SU-DHL-6 (cell line): ENCODE results near the gene CXXC5.

Source experiments
- H2AFZ ChIP-seq: fragments of 200-600 bp; sonication (generic); 2 replicates; pipeline ENCODE4 v1.6.1; 2014; ENCODE audit warnings: low read depth, mild to moderate bottlenecking, moderate library complexity, mixed read lengths, antibody characterized with exemption, low read length; ENCODE audit not compliant: severe bottlenecking
- H3F3A ChIP-seq: fragments of 200-600 bp; shearing (Covaris generic); 2 replicates; pipeline ENCODE4 v1.6.0; 2016; ENCODE audit warnings: antibody characterized with exemption, mild to moderate bottlenecking; ENCODE audit not compliant: insufficient read depth
- H3K27ac ChIP-seq: fragments of 200-600 bp; sonication (generic); 2 replicates; pipeline ENCODE4 v1.5.1; 2016; ENCODE audit warnings: low read depth, mild to moderate bottlenecking, low read length, moderate library complexity, mixed read lengths
- H3K27me3 ChIP-seq: fragments of 200-600 bp; sonication (generic), shearing (Covaris generic); 2 replicates; pipeline ENCODE4 v1.6.0; 2014; ENCODE audit warnings: mild to moderate bottlenecking, low read length
- H3K36me3 ChIP-seq: fragments of 200-600 bp; sonication (generic); 2 replicates; pipeline ENCODE4 v1.6.1; 2014; ENCODE audit warnings: mild to moderate bottlenecking, low read length, mixed read lengths
- H3K4me2 ChIP-seq: fragments of 300-600, 200-600 bp; shearing (Covaris generic), sonication (generic); 2 replicates; pipeline ENCODE4 v1.6.0; 2014; ENCODE audit warnings: low read length, low read depth, mild to moderate bottlenecking; ENCODE audit not compliant: poor library complexity, severe bottlenecking
- H3K4me3 ChIP-seq: fragments of 200-600 bp; sonication (generic); 2 replicates; pipeline ENCODE4 v1.5.1; 2014; ENCODE audit warnings: antibody characterized with exemption, low read length, mild to moderate bottlenecking, mixed read lengths; ENCODE audit not compliant: insufficient read depth, poor library complexity, severe bottlenecking
- H3K79me2 ChIP-seq: fragments of 200-600 bp; sonication (generic); 2 replicates; pipeline ENCODE4 v1.6.1; 2014; ENCODE audit warnings: mild to moderate bottlenecking, low read length, moderate library complexity; ENCODE audit not compliant: insufficient read depth
- H3K9ac ChIP-seq: fragments of 200-600 bp; sonication (generic); 2 replicates; pipeline ENCODE4 v1.7.0; 2014; ENCODE audit warnings: mild to moderate bottlenecking, low read length
- H3K9me2 ChIP-seq: fragments of 200-600 bp; sonication (generic); replicated peaks from 2 replicates; pipeline ENCODE4 v1.6.1; 2014; ENCODE audit warnings: low read length; ENCODE audit not compliant: insufficient read depth
- H3K9me3 ChIP-seq: fragments of 200-600 bp; sonication (generic); 2 replicates; pipeline ENCODE4 v1.6.1; 2014; ENCODE audit warnings: low read length, mixed read lengths; ENCODE audit not compliant: insufficient read depth
- H4K20me1 ChIP-seq: fragments of 200-600 bp; sonication (generic); 2 replicates; pipeline ENCODE4 v1.6.1; 2014; ENCODE audit warnings: low read depth, mild to moderate bottlenecking, antibody characterized with exemption, low read length, moderate library complexity, mixed read lengths
- CTCF ChIP-seq: fragments of 200-600 bp; sonication (generic); IDR thresholded peaks from one replicate; pipeline ENCODE4 v1.5.1; 2017; ENCODE audit warnings: antibody characterized with exemption, mild to moderate bottlenecking, low read length, moderate library complexity; ENCODE audit not compliant: insufficient read depth, poor library complexity, severe bottlenecking
- EZH2phosphoT487 ChIP-seq: fragments of 200-600 bp; sonication (generic), shearing (Covaris generic); conservative IDR thresholded peaks from 2 replicates; pipeline ENCODE4 v1.6.1; 2018; ENCODE audit warnings: mild to moderate bottlenecking, antibody characterized with exemption, low read length, moderate library complexity, mixed read lengths

CXXC5 gene

GRCh38 chr5:139662617-139663016 is 14.5 kb downstream of the CXXC5 start:
- peak overlapping the region; percentile 5 for H3K4me2 ChIP-seq
- H3K27me3 ChIP-seq = no peaks in the 10 kb centered on the region
- H3K9ac ChIP-seq = peak overlapping the region; percentile 15; the same call in 1 of the 2 replicates
- TF ChIP-seq CTCF = no peak
- no peak for TF ChIP-seq EZH2phosphoT487
- H3K9me3 ChIP-seq = no peaks in the 10 kb centered on the region
- H3K9me2 ChIP-seq = no peaks in the 10 kb centered on the region
- no peaks in the 10 kb centered on the region for H3K36me3 ChIP-seq
- peak overlapping the region; percentile 99 for H3K27ac ChIP-seq
- H2AFZ ChIP-seq = no peak overlapping the region
- peaks cover 24% of the 10 kb centered on the region for H3F3A ChIP-seq
- no peaks in the 10 kb centered on the region; the same call in 1 of the 2 replicates for H4K20me1 ChIP-seq
- no peak overlapping the region for H3K4me3 ChIP-seq
- peaks cover 98% of the 10 kb centered on the region for H3K79me2 ChIP-seq

GRCh38 chr5:139663207-139664085 is 15.3 kb downstream of the CXXC5 start:
- H3K27ac ChIP-seq = peak overlapping the region; percentile 99
- peaks cover 98% of the 10 kb centered on the region for H3K79me2 ChIP-seq
- H2AFZ ChIP-seq = no peak overlapping the region
- peak overlapping the region; percentile 4; the same call in 1 of the 2 replicates for H3K9ac ChIP-seq
- peak overlapping the region; percentile 15 for H3K4me2 ChIP-seq
- no peaks in the 10 kb centered on the region for H3K27me3 ChIP-seq
- no peaks in the 10 kb centered on the region for H3K9me2 ChIP-seq
- no peaks in the 10 kb centered on the region for H4K20me1 ChIP-seq
- H3K36me3 ChIP-seq = no peaks in the 10 kb centered on the region
- TF ChIP-seq EZH2phosphoT487 = no peak
- no peak for TF ChIP-seq CTCF
- H3K4me3 ChIP-seq = no peak overlapping the region
- H3F3A ChIP-seq = peaks cover 28% of the 10 kb centered on the region
- H3K9me3 ChIP-seq = no peaks in the 10 kb centered on the region

- H3K4me2 ChIP-seq = peak overlapping the region; percentile 15
- peaks cover 98% of the 10 kb centered on the region for H3K79me2 ChIP-seq
- H3K9me3 ChIP-seq = no peaks in the 10 kb centered on the region
- H3K9me2 ChIP-seq = no peaks in the 10 kb centered on the region
- H3K27ac ChIP-seq = peak overlapping the region; percentile 99
- H3F3A ChIP-seq = peaks cover 35% of the 10 kb centered on the region
- H4K20me1 ChIP-seq = no peaks in the 10 kb centered on the region
- H3K36me3 ChIP-seq = no peaks in the 10 kb centered on the region
- TF ChIP-seq EZH2phosphoT487 (no peak), CTCF (no peak)
- H2AFZ ChIP-seq = no peak overlapping the region
- no peak overlapping the region for H3K4me3 ChIP-seq
- H3K27me3 ChIP-seq = no peaks in the 10 kb centered on the region
- H3K9ac ChIP-seq = peak overlapping the region; percentile 4; the same call in 1 of the 2 replicates
Measured at GRCh38 chr5:139664086-139664693, 16.0 kb downstream of the CXXC5 start.
